SJSA1 (cell line): Measurements from ENCODE around the gene ZNF622. TPM values are rescaled to one million over a fixed set of nuclear protein-coding genes. Genes with fewer than 3 reads are reported as not detected.
"Not testable (repeated sequence)": the region's sequence is repeated elsewhere in the genome, so short reads cannot be mapped to it uniquely, and the experiment has no call there.

Experiments used
- DNase-seq, 2 experiments: peaks; one replicate each; pipeline ENCODE4 v3.0.0-alpha.2; 2015 to 2020; ENCODE audit warnings: low spot score in 2 of 2, low read depth in 1 of 2
- H3K27ac ChIP-seq: fragments of 250-450 bp; sonication (Bioruptor Pico); 2 replicates; pipeline ENCODE4 v1.5.1; 2020; ENCODE audit warnings: mild to moderate bottlenecking, moderate library complexity
- H3K27me3 ChIP-seq: fragments of 250-450 bp; sonication (Bioruptor Pico); replicated peaks from 2 replicates; pipeline ENCODE4 v1.5.1; 2020; ENCODE audit warnings: mild to moderate bottlenecking, moderate library complexity
- H3K36me3 ChIP-seq: fragments of 250-450 bp; sonication (Bioruptor Pico); 2 replicates; pipeline ENCODE4 v1.5.1; 2020; ENCODE audit warnings: mild to moderate bottlenecking
- H3K4me1 ChIP-seq: fragments of 250-450 bp; sonication (Bioruptor Pico); replicated peaks from 2 replicates; pipeline ENCODE4 v1.6.1; 2021; ENCODE audit warnings: mild to moderate bottlenecking
- H3K4me3 ChIP-seq: fragments of 250-450 bp; sonication (Bioruptor Pico); 2 replicates; pipeline ENCODE4 v1.5.1; 2020; ENCODE audit warnings: mild to moderate bottlenecking
- H3K9me3 ChIP-seq: fragments of 250-450 bp; sonication (Bioruptor Pico); replicated peaks from 2 replicates; pipeline ENCODE4 v1.5.1; 2020; ENCODE audit warnings: mild to moderate bottlenecking
- total RNA-seq: library from RNA; depleted of rRNA; stranded (reverse); fragments of >200 nt; shearing (Covaris generic); gene quantifications from 2 replicates; pipeline ENCODE4 v1.2.3, GENCODE V29; 2014

ZNF622 gene
- total RNA-seq, 1 experiment from 2014 or later, result 70.2 TPM

- Histone ChIP-seq H3K9me3 (peaks cover 3% of the 10 kb centered on the region; the same call in 1 of the 2 replicates), H3K4me3 (no peak overlapping the region), H3K27me3 (no peaks in the 10 kb centered on the region), H3K36me3 (no peaks in the 10 kb centered on the region), H3K27ac (no peak overlapping the region), H3K4me1 (no peaks in the 10 kb centered on the region)
- DNase-seq, result no peak
Observed at GRCh38 chr5:16490911-16491310, 25.3 kb upstream of the ZNF622 start.

GRCh38 chr5:16489322-16489791 is 23.8 kb upstream of the ZNF622 start:
- H3K27me3 ChIP-seq, result peaks cover 12% of the 10 kb centered on the region; the same call in 1 of the 2 replicates
- no peak overlapping the region for H3K27ac ChIP-seq
- H3K9me3 ChIP-seq, result no peaks in the 10 kb centered on the region
- H3K4me1 ChIP-seq, result no peaks in the 10 kb centered on the region
- H3K4me3 ChIP-seq, result no peak overlapping the region
- DNase-seq, result peak in 1 of 2 experiments; percentile 40
- no peaks in the 10 kb centered on the region for H3K36me3 ChIP-seq

GRCh38 chr5:16487456-16487855 is 21.9 kb upstream of the ZNF622 start:
- no peaks in the 10 kb centered on the region for H3K36me3 ChIP-seq
- H3K4me3 ChIP-seq, result no peak overlapping the region
- no peaks in the 10 kb centered on the region for H3K4me1 ChIP-seq
- DNase-seq, result no peak
- no peaks in the 10 kb centered on the region for H3K9me3 ChIP-seq
- no peak overlapping the region for H3K27ac ChIP-seq
- H3K27me3 ChIP-seq, result peaks cover 19% of the 10 kb centered on the region; the same call in 1 of the 2 replicates

- DNase-seq, result no peak
- H3K36me3 ChIP-seq, result no peaks in the 10 kb centered on the region
- H3K27ac ChIP-seq, result no peak overlapping the region
- H3K9me3 ChIP-seq, result no peaks in the 10 kb centered on the region
- no peak overlapping the region for H3K4me3 ChIP-seq
- peaks cover 25% of the 10 kb centered on the region for H3K27me3 ChIP-seq
- H3K4me1 ChIP-seq, result no peaks in the 10 kb centered on the region
Observed at GRCh38 chr5:16486711-16487111, 21.1 kb upstream of the ZNF622 start.

DNA sequence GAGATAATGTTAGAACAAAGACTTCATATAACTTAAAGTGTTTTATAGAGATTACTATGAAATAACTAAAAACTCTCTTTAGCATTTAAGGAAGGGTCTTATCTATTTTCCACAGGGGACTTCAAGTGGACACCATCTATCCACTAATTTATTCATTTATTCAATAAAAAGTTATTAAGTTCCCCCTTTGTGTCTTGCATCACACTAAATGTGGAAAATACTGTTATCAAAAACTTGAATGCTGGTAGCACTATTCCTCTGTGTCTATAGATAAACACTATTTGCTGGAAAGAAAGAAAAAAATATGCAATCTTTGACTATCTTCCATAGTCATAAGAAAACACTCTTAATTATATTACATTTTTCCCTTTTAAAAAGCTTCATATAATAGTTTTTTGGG is 20.1 kb upstream of the ZNF622 start:
- no peak for DNase-seq
- H3K9me3 ChIP-seq, result no peaks in the 10 kb centered on the region
- H3K36me3 ChIP-seq, result no peaks in the 10 kb centered on the region
- H3K27me3 ChIP-seq, result peaks cover 25% of the 10 kb centered on the region
- no peak overlapping the region for H3K27ac ChIP-seq
- no peak overlapping the region for H3K4me3 ChIP-seq
- no peaks in the 10 kb centered on the region for H3K4me1 ChIP-seq

- peaks cover 6% of the 10 kb centered on the region; the same call in 1 of the 2 replicates for H3K4me1 ChIP-seq
- no peak overlapping the region for H3K27ac ChIP-seq
- no peak for DNase-seq
- no peak overlapping the region for H3K4me3 ChIP-seq
- H3K9me3 ChIP-seq, result no peaks in the 10 kb centered on the region
- H3K36me3 ChIP-seq, result no peaks in the 10 kb centered on the region
- H3K27me3 ChIP-seq, result peaks cover 25% of the 10 kb centered on the region
Observed at GRCh38 chr5:16484081-16484480, 18.5 kb upstream of the ZNF622 start.

DNA sequence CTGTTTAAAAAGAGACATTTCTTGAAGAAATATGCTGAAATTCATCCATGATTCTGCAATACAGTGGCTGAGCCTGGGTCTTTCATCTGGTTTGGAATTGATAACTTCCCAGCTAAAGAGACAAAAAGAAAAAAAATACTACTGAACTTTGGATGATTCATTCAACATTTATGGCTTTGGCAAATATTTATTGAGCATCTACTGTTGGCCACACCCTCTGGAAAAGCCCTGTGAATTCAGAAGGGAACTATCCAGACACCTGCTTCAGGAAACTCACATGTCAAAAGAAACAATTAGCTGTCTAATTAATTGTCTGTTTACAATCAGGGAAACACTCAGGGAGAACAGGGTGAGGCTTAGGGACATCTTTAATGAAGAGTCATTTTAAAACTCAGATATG is 17.8 kb upstream of the ZNF622 start:
- Histone ChIP-seq H3K9me3 (no peaks in the 10 kb centered on the region), H3K36me3 (no peaks in the 10 kb centered on the region), H3K4me1 (peaks cover 10% of the 10 kb centered on the region), H3K4me3 (no peak overlapping the region), H3K27me3 (peaks cover 25% of the 10 kb centered on the region), H3K27ac (no peak overlapping the region)
- no peak for DNase-seq

DNA sequence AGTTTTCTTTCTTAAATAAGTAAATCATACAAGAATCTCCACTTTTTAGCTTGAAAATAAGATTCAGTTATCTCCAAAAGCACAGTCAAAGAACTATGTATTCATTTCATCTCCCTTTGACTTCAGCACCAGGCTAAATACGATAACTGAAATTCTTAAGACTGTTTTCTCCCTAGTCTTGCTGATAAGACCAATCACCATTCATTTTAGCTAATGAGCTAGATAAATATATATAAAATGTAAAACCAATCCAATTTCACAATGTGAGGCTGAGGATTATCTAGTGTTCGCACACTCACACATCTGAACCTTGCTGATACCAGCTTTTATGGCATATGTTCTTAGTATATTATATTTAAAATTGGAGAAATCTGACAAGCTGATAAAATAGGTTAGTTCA is 17.3 kb upstream of the ZNF622 start:
- Histone ChIP-seq H3K27me3 (peaks cover 25% of the 10 kb centered on the region), H3K4me1 (peaks cover 14% of the 10 kb centered on the region), H3K4me3 (no peak overlapping the region), H3K27ac (no peak overlapping the region), H3K9me3 (no peaks in the 10 kb centered on the region), H3K36me3 (no peaks in the 10 kb centered on the region)
- DNase-seq, result no peak

GRCh38 chr5:16480821-16481538 is 15.4 kb upstream of the ZNF622 start:
- H3K9me3 ChIP-seq, result no peaks in the 10 kb centered on the region
- H3K36me3 ChIP-seq, result no peaks in the 10 kb centered on the region
- H3K27me3 ChIP-seq, result peaks cover 25% of the 10 kb centered on the region
- H3K4me1 ChIP-seq, result peaks cover 14% of the 10 kb centered on the region
- DNase-seq, result no peak
- no peak overlapping the region for H3K27ac ChIP-seq
- H3K4me3 ChIP-seq, result no peak overlapping the region

DNA sequence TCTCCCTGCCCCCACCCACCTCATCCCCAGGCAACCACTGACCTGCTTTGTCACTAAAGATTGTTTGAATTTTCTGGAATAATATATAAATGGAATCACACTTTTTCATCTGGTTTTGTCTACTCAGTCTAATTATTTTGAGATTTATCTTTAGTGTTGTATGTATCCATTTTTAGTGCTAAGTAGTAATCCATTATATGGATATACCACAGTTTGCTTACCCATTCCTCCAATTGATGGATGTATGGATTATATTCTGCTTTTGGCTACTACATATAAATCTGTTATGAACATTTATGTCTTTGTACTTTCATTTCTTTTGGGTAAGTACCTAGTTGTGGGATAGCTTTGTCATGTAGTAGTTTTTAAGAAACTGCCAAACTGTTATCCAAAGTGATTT is 14.5 kb upstream of the ZNF622 start:
- H3K4me3 ChIP-seq, result no peak overlapping the region
- peaks cover 18% of the 10 kb centered on the region for H3K27me3 ChIP-seq
- H3K36me3 ChIP-seq, result no peaks in the 10 kb centered on the region
- DNase-seq, result no peak
- H3K9me3 ChIP-seq, result no peaks in the 10 kb centered on the region
- peaks cover 14% of the 10 kb centered on the region for H3K4me1 ChIP-seq
- no peak overlapping the region for H3K27ac ChIP-seq

- DNase-seq, result no peak
- no peaks in the 10 kb centered on the region for H3K36me3 ChIP-seq
- H3K27me3 ChIP-seq, result peaks cover 7% of the 10 kb centered on the region; the same call in 1 of the 2 replicates
- H3K4me3 ChIP-seq, result no peak overlapping the region
- H3K27ac ChIP-seq, result no peak overlapping the region
- no peaks in the 10 kb centered on the region for H3K9me3 ChIP-seq
- H3K4me1 ChIP-seq, result peaks cover 16% of the 10 kb centered on the region
Observed at GRCh38 chr5:16477541-16477940, 11.9 kb upstream of the ZNF622 start.

DNA sequence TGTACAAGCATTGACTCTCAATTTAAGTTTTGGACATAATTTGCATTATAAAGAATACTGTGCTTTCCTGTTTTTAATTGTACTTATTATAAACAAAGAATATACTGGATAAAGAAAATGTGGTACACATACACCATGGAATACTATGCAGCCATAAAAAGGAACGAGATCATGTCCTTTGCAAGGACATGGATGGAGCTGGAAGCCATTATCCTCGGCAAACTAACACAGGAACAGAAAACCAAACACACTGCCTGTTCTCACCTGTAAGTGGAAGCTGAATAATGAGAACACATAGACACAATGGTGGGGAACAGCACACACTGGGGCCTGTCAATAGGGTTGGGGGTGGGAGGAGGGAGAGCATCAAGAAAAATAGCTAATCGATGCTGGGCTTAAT is 10.8 kb upstream of the ZNF622 start:
- not testable (repeated sequence) for DNase-seq, H3K4me3 ChIP-seq, H3K36me3 ChIP-seq, H3K9me3 ChIP-seq, H3K27me3 ChIP-seq, H3K27ac ChIP-seq
- peaks cover 16% of the 10 kb centered on the region for H3K4me1 ChIP-seq

DNA sequence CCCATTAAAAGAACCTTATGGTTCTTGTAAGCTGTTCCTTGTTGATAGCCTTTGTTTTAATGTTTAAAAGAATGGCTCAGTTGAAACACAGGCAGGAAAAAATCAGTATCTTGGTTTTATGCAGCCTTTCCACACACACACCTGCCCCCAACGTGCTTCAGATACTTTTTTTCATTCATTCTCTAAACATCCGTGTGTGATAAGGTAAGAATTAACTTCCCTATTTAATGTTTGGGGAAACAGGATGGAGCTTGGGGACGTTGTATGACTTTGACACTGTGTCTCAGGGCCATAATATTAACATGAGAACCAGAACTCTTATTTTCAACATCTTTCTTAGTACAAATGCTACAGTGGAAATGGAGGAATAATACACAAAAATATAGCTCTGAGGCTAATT is 5.8 kb upstream of the ZNF622 start:
- Histone ChIP-seq H3K27ac (no peak overlapping the region), H3K9me3 (no peaks in the 10 kb centered on the region), H3K27me3 (no peaks in the 10 kb centered on the region), H3K36me3 (no peaks in the 10 kb centered on the region), H3K4me1 (peaks cover 18% of the 10 kb centered on the region), H3K4me3 (no peak overlapping the region)
- DNase-seq, result no peak

GRCh38 chr5:16467363-16468219 is 2.0 kb upstream of the ZNF622 start:
- no peak overlapping the region for H3K27ac ChIP-seq
- H3K4me3 ChIP-seq, result no peak overlapping the region
- H3K4me1 ChIP-seq, result peaks cover 26% of the 10 kb centered on the region
- H3K27me3 ChIP-seq, result no peaks in the 10 kb centered on the region
- H3K9me3 ChIP-seq, result no peaks in the 10 kb centered on the region
- peak in 1 of 2 experiments; percentile 29 for DNase-seq
- peaks cover 30% of the 10 kb centered on the region for H3K36me3 ChIP-seq
